Measurements from ENCODE around the gene VAMP1. TPM values are rescaled to one million over a fixed set of nuclear protein-coding genes. Genes with fewer than 3 reads are reported as not detected.

The VAMP1 gene
- total and polyA plus RNA-seq, 2 donors (not counting 3 experiments of a cell fraction or from before 2014, with no cell fraction given): 7.0 to 9.0 TPM

DNA sequence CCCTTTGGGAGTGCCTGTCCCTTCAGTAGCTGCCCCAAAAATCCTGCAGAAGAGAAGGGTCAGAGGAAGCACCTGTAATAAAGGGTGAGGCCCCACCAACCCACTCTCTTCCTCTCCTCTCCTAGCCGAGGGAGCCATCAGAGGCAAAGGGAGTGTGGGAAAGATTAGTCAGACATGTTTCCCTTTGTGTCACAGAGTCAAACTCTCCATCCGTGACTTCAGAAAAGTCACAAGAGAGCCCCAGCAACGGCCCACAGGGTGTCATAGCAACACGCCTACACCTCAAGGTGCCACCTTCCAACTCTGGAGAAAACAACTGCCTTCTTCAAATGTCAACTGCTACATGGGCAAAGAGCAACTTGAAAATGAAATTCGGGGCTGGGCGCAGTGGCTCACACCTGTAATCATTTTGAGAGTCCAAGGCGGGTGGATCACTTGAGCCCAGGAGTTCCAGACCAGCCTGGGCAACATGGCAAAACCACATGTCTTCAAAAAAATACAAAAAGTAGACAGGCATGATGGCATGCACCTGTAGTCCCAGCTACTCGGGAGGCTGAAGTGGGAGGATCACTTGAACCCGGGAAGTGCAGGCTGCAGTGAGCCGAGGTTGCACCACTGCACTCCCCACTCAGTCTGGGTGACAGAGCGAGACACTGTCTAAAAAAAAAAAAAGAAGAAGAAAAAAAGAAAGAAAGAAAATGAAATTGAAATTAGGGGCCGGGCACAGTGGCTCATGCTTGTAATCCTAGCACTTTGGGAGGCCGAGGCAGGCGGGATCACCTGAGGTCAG, 43.4 kb downstream of the VAMP1 start:
- intact Hi-C loops (cut with micrococcal nuclease) (no loop called here), dilution Hi-C loops (cut with MboI; ENCODE audit: extremely low pct_ligation_motif_present, low sequenced_read_pairs) (no loop called here)
- FAIRE-seq (no peak), DNase-seq (ENCODE audit: low read depth, low spot score) (no peak)
- H3K27ac ChIP-seq (ENCODE audit: insufficient read depth, low read depth, low read length): no peak overlapping the region
- ChIA-PET CTCF (interaction anchor here (0.6 to 7.8 kb wide), 2 partner anchors 39 to 1394 kb away, joined by 3 to 147 read pairs; no protein-coding TSS in a partner anchor), POLR2A (no interaction called here)
- no peaks in the 10 kb centered on the region for H3K79me2 ChIP-seq (ENCODE audit: control insufficient read depth, insufficient read depth, low read length)
- no peak overlapping the region for H3K4me2 ChIP-seq (ENCODE audit: insufficient read depth, low read length)
- TF ChIP-seq JUN (IDR thresholded peaks at IDR 0.05; ENCODE audit: borderline replicate concordance, insufficient read depth, insufficient read length, low read depth): no peak
- TF ChIP-seq, protein P1, sequence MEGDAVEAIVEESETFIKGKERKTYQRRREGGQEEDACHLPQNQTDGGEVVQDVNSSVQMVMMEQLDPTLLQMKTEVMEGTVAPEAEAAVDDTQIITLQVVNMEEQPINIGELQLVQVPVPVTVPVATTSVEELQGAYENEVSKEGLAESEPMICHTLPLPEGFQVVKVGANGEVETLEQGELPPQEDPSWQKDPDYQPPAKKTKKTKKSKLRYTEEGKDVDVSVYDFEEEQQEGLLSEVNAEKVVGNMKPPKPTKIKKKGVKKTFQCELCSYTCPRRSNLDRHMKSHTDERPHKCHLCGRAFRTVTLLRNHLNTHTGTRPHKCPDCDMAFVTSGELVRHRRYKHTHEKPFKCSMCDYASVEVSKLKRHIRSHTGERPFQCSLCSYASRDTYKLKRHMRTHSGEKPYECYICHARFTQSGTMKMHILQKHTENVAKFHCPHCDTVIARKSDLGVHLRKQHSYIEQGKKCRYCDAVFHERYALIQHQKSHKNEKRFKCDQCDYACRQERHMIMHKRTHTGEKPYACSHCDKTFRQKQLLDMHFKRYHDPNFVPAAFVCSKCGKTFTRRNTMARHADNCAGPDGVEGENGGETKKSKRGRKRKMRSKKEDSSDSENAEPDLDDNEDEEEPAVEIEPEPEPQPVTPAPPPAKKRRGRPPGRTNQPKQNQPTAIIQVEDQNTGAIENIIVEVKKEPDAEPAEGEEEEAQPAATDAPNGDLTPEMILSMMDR (IDR thresholded peaks at IDR 0.05; ENCODE audit: extremely low read depth in 1 of 2, insufficient read depth in 1 of 2, low read depth in 1 of 2, low read length in 2 of 2): no peak
- no peak for TF ChIP-seq POLR2A (IDR thresholded peaks at IDR 0.05; ENCODE audit: low read depth, low read length)
- no peak for TF ChIP-seq FOS (IDR thresholded peaks at IDR 0.05; ENCODE audit: borderline replicate concordance, insufficient read depth, low read length)
- TF ChIP-seq EZH2 (IDR thresholded peaks at IDR 0.05; ENCODE audit: borderline replicate concordance, low read depth, low read length, severe bottlenecking): no peak
- H3K4me3 ChIP-seq (replicated peaks in 1 of 3; ENCODE audit: insufficient read depth in 1 of 3, low read depth in 1 of 3, low read length in 3 of 3): no peak overlapping the region
- H3K9me1 ChIP-seq (replicated peaks; ENCODE audit: control insufficient read depth, extremely low read depth, insufficient read depth, low read length): no peaks in the 10 kb centered on the region
- no peaks in the 10 kb centered on the region for H4K20me1 ChIP-seq (replicated peaks; ENCODE audit: control insufficient read depth, extremely low read depth, insufficient read depth, low read length)
- H3K36me3 ChIP-seq (ENCODE audit: control insufficient read depth in 2 of 2, extremely low read depth in 1 of 2, insufficient read depth in 2 of 2, low read length in 2 of 2): no peaks in the 10 kb centered on the region
- no TSS peak for BruUV-seq (replicated peaks)
- no peaks in the 10 kb centered on the region for H3K27me3 ChIP-seq (ENCODE audit: control insufficient read depth in 2 of 2, insufficient read depth in 2 of 2, low read length in 2 of 2)
- no peak overlapping the region for H2AFZ ChIP-seq (ENCODE audit: low read depth, low read length)
- H3K9me3 ChIP-seq (replicated peaks; ENCODE audit: control insufficient read depth, insufficient read depth, low read length): no peaks in the 10 kb centered on the region
- H3K4me1 ChIP-seq (ENCODE audit: control insufficient read depth, extremely low read depth, insufficient read depth, low read length): peaks cover 18% of the 10 kb centered on the region
- H3K9ac ChIP-seq (replicated peaks; ENCODE audit: extremely low read depth, insufficient read depth, low read length): no peak overlapping the region

Data from endothelial cell of umbilical vein (primary cell).